Limb (tissue), 2 donors: ENCODE results near the gene DUSP18.
"Not testable (repeated sequence)": the region's sequence is repeated elsewhere in the genome, so short reads cannot be mapped to it uniquely, and the experiment has no call there.

Experiments used
- DNase-seq, 2 donors: peaks; one replicate each; pipeline ENCODE4 v3.0.0-alpha.2; 2016; ENCODE audit errors: extremely low spot score in 2 of 2

The DUSP18 gene

GRCh38 chr22:30640361-30640760 lies 27.3 kb downstream of the DUSP18 start:
- no peak for DNase-seq

GRCh38 chr22:30637701-30638114 lies 30.0 kb downstream of the DUSP18 start:
- no peak for DNase-seq

DNA sequence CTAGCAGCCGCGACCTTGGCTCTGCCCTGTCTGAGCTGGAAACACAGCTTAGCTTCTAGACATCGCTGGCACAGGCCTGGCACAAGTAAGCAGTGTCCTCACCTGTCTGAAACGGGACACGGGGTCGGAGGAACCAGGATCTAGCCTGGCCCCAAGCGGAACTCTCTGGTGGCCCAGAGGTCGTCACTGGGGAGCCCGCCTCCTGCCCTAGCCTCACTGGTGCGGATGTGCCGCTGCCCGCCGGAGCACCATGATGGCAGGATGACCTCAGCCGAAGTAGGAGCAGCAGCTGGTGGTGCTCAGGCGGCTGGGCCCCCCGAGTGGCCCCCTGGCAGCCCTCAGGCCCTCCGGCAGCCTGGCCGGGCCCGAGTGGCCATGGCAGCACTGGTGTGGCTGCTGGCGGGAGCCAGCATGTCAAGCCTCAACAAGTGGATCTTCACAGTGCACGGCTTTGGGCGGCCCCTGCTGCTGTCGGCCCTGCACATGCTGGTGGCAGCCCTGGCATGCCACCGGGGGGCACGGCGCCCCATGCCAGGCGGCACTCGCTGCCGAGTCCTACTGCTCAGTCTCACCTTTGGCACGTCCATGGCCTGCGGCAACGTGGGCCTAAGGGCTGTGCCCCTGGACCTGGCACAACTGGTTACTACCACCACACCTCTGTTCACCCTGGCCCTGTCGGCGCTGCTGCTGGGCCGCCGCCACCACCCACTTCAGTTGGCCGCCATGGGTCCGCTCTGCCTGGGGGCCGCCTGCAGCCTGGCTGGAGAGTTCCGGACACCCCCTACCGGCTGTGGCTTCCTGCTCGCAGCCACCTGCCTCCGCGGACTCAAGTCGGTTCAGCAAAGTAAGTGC lies 31.2 kb downstream of the DUSP18 start:
- peak in 1 of 2 donors; percentile 45 for DNase-seq

DNA sequence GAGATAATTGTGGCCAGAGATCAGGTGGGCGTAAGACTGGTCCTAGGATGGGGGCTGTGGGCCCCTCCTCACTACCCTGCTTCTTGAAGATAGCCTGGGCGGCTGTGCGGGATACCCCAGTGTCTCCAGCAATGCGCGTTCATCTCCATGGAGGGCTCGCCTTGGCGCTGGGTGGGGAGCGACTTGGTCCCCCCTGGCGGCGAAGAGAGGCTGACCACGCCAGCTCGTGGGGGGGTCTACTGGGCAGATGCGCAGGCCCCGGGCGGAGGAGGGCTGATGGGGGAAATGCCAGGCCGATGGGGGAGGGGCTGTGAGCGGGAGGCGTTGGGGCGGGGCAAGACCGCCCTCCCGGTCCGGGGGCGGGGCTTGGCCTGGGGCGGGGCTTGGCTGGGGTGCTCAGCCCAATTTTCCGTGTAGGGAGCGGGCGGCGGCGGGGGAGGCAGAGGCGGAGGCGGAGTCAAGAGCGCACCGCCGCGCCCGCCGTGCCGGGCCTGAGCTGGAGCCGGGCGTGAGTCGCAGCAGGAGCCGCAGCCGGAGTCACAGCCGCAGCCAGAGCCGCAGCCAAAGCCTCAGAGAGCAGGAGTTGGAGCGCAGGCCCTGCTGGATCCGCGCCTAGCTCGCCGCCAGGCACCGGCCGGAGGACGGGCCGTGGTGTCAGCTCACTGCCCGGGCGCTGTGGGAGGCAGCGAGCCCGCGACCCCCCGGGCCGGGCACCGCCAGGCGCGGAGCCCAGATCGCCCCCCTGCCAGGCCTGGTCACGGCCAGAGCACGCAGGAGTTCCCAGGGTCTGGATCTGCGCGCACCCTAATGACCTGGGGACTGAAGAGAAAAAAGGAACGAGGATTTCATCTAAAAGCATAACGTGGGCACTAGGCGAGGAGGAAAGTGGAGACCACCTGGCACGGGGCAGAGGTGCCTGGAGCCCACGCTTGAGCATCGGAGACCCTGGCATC lies 32.1 kb downstream of the DUSP18 start, which contains the start of gene SLC35E4:
SLC35E4 (plus strand) TSS at position 509 of the 953 bp plus-strand sequence. CDS start 670 bp downstream, outside the sequence.
- DNase-seq, result peak; percentile 87 to 97

DNA sequence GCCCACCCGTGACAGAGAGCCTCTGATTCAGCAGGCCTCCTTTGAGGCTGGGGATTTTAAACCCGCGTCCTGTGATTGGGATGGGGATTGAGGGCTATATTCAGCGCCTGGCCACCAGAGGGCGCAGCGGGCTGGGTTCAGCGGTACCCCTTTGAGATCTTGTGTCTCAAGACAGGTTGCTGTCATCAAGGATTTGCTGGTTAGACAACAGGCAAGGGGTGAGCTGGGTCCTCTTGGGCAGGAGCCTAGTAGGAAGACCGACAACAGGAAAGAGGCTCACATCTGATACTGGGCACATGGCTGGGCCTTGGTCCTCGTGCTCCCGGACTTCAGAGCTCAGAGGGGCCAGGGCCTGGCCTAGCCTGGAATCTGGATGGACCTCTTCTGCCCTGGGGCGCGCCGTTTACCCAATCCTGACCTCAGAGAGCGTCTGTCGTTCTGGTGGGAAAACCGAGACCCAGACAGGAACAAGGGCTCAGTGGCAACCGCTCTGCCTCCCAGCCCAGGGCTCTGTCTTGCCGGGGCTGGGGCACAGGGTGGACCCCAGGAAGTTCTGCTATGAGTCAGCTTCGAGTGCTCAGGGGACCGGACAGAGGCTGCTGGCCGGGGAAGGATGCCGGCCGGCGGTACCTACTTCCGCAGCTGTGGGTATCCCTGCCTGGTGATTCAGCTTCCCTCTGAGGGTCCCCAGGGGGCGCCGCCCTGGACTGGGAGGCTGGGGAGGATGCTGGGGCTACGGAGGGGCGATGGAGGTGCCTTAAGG lies 33.0 kb downstream of the DUSP18 start:
- DNase-seq, result peak; percentile 82 to 89

DNA sequence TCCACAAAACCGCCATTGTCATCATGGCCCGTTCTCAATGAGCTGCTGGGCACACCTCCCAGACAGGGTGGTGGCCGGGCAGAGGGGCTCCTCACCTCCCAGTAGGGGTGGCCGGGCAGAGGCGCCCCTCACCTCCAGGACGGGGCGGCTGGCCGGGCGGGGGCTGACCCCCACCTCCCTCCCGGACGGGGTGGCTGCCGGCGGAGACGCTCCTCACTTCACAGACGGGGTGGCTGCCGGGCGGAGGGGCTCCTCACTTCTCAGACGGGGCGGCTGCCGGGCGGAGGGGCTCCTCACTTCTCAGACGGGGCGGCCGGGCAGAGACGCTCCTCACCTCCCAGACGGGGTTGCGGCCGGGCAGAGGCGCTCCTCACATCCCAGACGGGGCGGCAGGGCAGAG lies 36.2 kb downstream of the DUSP18 start:
- not testable (repeated sequence) for DNase-seq

DNA sequence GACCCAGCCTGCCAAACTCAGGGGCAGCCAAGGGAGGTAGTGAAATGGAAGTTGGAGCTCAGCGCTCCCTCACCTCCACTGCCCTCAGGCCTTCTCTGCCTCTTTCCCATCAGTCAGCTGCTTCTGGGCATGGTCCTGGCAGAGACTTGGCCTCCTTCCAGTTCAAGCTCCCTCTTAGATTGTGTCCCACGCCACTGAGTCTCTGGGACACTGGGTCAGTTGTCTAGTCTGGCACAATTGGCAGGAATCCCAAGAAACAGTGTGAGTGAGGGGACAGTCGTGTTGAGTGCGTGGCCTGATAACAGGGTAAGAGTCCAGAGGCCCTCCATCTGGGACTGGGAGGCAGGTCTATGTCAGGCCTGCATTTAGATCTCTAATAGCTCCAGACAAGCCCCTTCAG lies 39.2 kb downstream of the DUSP18 start:
- no peak for DNase-seq

DNA sequence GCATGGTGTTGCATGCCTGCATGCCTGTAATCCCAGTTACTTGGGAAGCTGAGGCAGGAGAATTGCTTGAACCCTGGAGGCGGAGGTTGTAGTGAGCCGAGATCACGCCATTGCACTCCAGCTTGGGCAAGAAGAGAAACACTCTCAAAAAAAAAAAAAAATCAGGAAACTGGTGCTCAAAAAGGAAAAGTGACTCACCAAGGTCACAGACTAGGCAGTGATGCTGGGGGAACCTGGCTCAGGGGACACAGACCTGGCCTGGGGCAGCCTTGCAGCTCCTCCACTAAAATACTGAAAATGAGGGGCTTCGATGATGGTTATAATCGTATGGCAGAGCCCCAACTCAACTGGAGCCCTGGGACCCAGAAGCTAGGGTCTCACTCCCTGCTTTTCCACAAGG lies 40.2 kb downstream of the DUSP18 start:
- no peak for DNase-seq

GRCh38 chr22:30626413-30626812 lies 41.3 kb downstream of the DUSP18 start:
- DNase-seq, result no peak

DNA sequence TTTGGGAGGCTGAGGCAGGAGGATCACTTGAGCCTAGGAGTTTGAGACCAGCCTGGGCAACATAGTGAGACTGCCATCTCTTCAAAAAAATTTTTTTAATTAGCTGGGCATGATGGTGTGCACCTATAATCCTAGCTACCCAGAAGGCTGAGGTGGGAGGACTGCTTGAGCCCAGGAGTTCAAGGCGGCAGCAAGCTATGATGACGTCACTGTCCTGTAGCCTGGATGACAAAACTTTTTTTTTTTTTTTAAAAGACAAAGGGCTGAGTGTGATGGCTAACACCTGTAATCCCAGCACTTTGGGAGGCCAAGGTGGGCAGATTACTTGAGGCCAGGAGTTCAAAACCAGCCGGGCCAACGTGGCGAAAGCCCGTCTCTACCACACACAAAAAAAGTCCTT lies 47.8 kb downstream of the DUSP18 start:
- DNase-seq, result not testable (repeated sequence)

DNA sequence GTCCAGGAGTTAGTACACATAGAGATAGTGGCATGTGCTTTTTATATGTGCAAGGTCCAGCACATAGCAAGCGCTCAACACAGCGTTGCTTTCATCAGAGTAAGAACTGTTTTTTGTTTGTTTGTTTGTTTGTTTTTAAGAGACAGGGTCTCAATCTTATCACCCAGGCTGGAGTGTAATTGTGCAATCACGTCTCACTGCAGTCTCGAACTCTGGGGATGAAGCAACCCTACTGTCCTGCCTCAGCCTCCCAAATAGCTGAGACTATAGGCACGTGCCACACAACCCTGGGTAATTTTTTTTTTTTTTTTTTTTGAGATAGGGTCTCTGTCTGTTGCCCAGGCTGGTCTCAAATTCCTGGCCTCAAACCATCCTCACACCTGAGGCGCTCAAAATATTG lies 49.9 kb downstream of the DUSP18 start:
- no peak for DNase-seq

GRCh38 chr22:30615543-30615954 lies 52.1 kb downstream of the DUSP18 start:
- no peak for DNase-seq

DNA sequence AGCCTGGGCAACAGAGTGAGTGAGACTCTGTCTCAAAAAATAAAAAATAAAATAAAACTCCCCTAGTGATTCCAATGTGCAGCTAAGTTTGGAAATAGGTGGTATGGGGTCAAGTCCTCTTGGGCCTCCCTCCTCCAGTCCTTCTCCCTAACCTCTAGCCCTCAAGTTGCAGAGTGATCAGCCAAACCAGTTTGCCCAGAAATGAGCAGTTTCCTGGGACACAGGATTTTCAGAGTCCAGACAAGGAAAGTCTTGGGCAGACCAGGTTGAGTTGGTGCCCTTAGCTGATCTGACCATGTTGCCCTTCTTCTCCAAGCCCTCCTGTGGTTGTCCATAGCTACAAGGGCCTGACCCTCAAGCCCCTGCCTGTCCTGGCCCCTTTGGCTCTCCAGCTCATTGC lies 52.8 kb downstream of the DUSP18 start:
- DNase-seq, result no peak

DNA sequence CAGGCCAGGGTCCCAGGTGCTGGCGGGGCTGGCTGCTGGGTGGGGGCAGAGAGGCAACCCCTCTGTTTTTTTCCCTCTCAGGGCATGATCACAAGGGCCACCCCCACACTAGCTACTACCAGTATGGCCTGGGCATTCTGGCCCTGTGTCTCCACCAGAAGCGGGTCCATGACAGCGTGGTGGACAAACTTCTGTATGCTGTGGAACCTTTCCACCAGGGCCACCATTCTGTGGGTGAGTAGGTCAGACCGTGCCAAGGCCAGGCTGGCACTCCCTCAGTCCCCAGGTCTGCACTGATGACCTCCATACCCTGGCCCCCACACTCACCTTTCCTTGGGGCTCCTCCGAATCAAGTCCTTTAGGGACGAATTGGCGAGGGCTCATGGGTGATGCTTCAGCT lies 53.4 kb downstream of the DUSP18 start:
- DNase-seq, result no peak

DNA sequence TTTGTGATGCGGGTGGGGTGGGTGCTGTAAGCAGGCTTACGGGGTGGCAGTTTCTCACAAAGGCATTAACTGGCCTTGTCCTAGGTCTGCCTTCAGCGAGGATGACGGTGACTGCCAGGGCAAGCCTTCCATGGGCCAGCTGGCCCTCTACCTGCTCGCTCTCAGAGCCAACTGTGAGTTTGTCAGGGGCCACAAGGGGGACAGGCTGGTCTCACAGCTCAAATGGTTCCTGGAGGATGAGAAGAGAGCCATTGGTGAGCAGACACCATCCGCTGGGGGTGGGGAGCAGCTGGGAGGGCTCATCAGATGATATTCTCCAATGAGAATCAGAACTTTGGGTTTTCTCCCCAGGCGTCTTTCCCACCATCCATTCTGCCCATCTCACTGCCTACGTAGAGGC lies 54.9 kb downstream of the DUSP18 start:
- DNase-seq, result no peak
